ENCODE results near the gene ALAS1. TPM values are rescaled to one million over a fixed set of nuclear protein-coding genes. Genes with fewer than 3 reads are reported as not detected.
A peak's percentile ranks its signal among the peaks of the same experiment; 100 is the strongest.

Gene ALAS1
- total and polyA plus RNA-seq, 2 of the 13 experiments (the other 11 are each of a cell fraction or from before 2014, with no cell fraction given), result 36.0 to 43.2 TPM

GRCh38 chr3:52249683-52250082 is 51.7 kb downstream of the ALAS1 start:
- ChIA-PET POLR2A (interaction anchor here (1.0 to 2.9 kb wide), 5 partner anchors 9 to 40 kb away, joined by 4 to 13 read pairs (median 7); partner anchors contain the start of genes TWF2 and WDR82), CTCF (ENCODE audit: low intra/inter-chr PET ratio, low total read pairs) (no interaction called here)
- H3K27me3 ChIP-seq (ENCODE audit: control insufficient read depth in 1 of 2, insufficient read depth in 2 of 2, low read length in 2 of 2), result no peaks in the 10 kb centered on the region
- TF ChIP-seq TIGD3 (CRISPR knock-in tag; IDR thresholded peaks at IDR 0.05; ENCODE audit: borderline replicate concordance) (no peak), RBM22 (optimal IDR thresholded peaks at IDR 0.05; ENCODE audit: low read length) (peak; percentile 11), ZNF207 (IDR thresholded peaks at IDR 0.05; ENCODE audit: borderline replicate concordance) (no peak), MTA1 (CRISPR knock-in tag; IDR thresholded peaks at IDR 0.05; ENCODE audit: borderline replicate concordance) (no peak)
- FAIRE-seq (no peak), ATAC-seq (no peak), DNase-seq (ENCODE audit: low spot score) (no peak)
- intact Hi-C loops (cut with micrococcal nuclease; ENCODE audit: unreplicated experiment), result no loop called here
- in situ Hi-C loops (cut with HindIII; ENCODE audit: extremely low pct_ligation_motif_present, low pct_unique_long_range_greater_than_20kb), result no loop called here
- H3K9ac ChIP-seq (ENCODE audit: insufficient read depth, low read depth, low read length), result no peak overlapping the region
- no peaks in the 10 kb centered on the region for H4K20me1 ChIP-seq (ENCODE audit: insufficient read depth, low read length)
- H3K4me1 ChIP-seq (ENCODE audit: insufficient read depth, low read length), result peaks cover 26% of the 10 kb centered on the region
- WGBS (ENCODE audit: low lambda C conversion rate), result 94% methylated on average over 6 of the region's 6 CpGs
- no peak overlapping the region for H3K4me3 ChIP-seq (replicated peaks in 1 of 3; ENCODE audit: insufficient read depth in 1 of 3, low read depth in 2 of 3, low read length in 3 of 3)
- no peak overlapping the region for H3K27ac ChIP-seq (ENCODE audit: extremely low read length, insufficient read depth, low read length)
- no peaks in the 10 kb centered on the region for H3K79me2 ChIP-seq (ENCODE audit: insufficient read depth, low read length)
- H3K9me3 ChIP-seq (ENCODE audit: low read length), result no peaks in the 10 kb centered on the region
- H2AFZ ChIP-seq (ENCODE audit: low read length), result no peak overlapping the region
- H3K4me2 ChIP-seq (ENCODE audit: low read depth, low read length), result no peak overlapping the region
- peaks cover 5 to 16% of the 10 kb centered on the region in 2 experiments; a peak in 4 of 5 replicates for H3K36me3 ChIP-seq (replicated peaks in 1 of 2; ENCODE audit: control insufficient read depth in 1 of 2, insufficient read depth in 2 of 2, low read length in 2 of 2)
- BruUV-seq (replicated peaks), result no TSS peak

- no peak overlapping the region for H2AFZ ChIP-seq (ENCODE audit: low read length)
- no TSS peak for BruUV-seq (replicated peaks)
- no peaks in the 10 kb centered on the region for H3K79me2 ChIP-seq (ENCODE audit: insufficient read depth, low read length)
- H3K4me3 ChIP-seq (replicated peaks in 1 of 3; ENCODE audit: insufficient read depth in 1 of 3, low read depth in 2 of 3, low read length in 3 of 3), result no peak overlapping the region
- DNase-seq (ENCODE audit: low spot score) (no peak), ATAC-seq (no peak), FAIRE-seq (no peak)
- H3K36me3 ChIP-seq (replicated peaks in 1 of 2; ENCODE audit: control insufficient read depth in 1 of 2, insufficient read depth in 2 of 2, low read length in 2 of 2), result peaks cover 5 to 17% of the 10 kb centered on the region in 2 experiments; a peak in 4 of 5 replicates
- intact Hi-C loops (cut with micrococcal nuclease; ENCODE audit: unreplicated experiment), result no loop called here
- 100% methylated on average over 1 of the region's 1 CpG for WGBS (ENCODE audit: low lambda C conversion rate)
- no peak for TF ChIP-seq PHF5A (CRISPR knock-in tag; IDR thresholded peaks at IDR 0.05; ENCODE audit: low read depth, unreplicated experiment)
- TF ChIP-seq SP140L (CRISPR knock-in tag; IDR thresholded peaks at IDR 0.05; ENCODE audit: borderline replicate concordance), result no peak
- 0 out of 2 replicates have a peak, but pooled peaks have one; percentile 20 for TF ChIP-seq POLR2G (IDR thresholded peaks at IDR 0.05; ENCODE audit: low read depth, low read length)
- TF ChIP-seq ZNF614 (CRISPR knock-in tag; IDR thresholded peaks at IDR 0.05; ENCODE audit: borderline replicate concordance), result no peak
- no peak for TF ChIP-seq ZBTB33 (CRISPR knock-in tag; IDR thresholded peaks at IDR 0.05)
- no peak overlapping the region for H3K9ac ChIP-seq (ENCODE audit: insufficient read depth, low read depth, low read length)
- no peaks in the 10 kb centered on the region for H4K20me1 ChIP-seq (ENCODE audit: insufficient read depth, low read length)
- no peaks in the 10 kb centered on the region for H3K9me3 ChIP-seq (ENCODE audit: low read length)
- CTCF ChIA-PET (ENCODE audit: low intra/inter-chr PET ratio, low total read pairs), result no interaction called here
- POLR2A ChIA-PET, result interaction anchor here (1.0 to 2.9 kb wide), 3 partner anchors 11 to 40 kb away, joined by 4 to 10 read pairs (median 5); partner anchors contain the start of gene TWF2
- peaks cover 22% of the 10 kb centered on the region for H3K4me1 ChIP-seq (ENCODE audit: insufficient read depth, low read length)
- no peak overlapping the region for H3K27ac ChIP-seq (ENCODE audit: extremely low read length, insufficient read depth, low read length)
- in situ Hi-C loops (cut with HindIII; ENCODE audit: extremely low pct_ligation_motif_present, low pct_unique_long_range_greater_than_20kb), result no loop called here
- H3K4me2 ChIP-seq (ENCODE audit: low read depth, low read length), result no peak overlapping the region
- no peaks in the 10 kb centered on the region for H3K27me3 ChIP-seq (ENCODE audit: control insufficient read depth in 1 of 2, insufficient read depth in 2 of 2, low read length in 2 of 2)
Observed at GRCh38 chr3:52250122-52250521, 52.2 kb downstream of the ALAS1 start.

All from HepG2 (cell line).